Upper lobe of left lung (tissue), 4 donors: ENCODE results near the gene ATOX1.

Experiments
- CTCF ChIP-seq, 6 experiments: fragments of 450-650 bp in 4 of 6; fragments of 200-600 bp in 2 of 6; sonication (generic) in 2 of 6; IDR thresholded peaks; one replicate each; pipeline ENCODE4 v1.5.1; 2016 to 2019; ENCODE audit warnings: antibody characterized with exemption in 6 of 6
- EP300 ChIP-seq, 4 donors: sonication (generic); formaldehyde crosslinking; IDR thresholded peaks; one replicate each; pipeline ENCODE4 v1.5.1; 2017; ENCODE audit warnings: antibody characterized with exemption in 4 of 4, control low read depth in 2 of 4
- POLR2A ChIP-seq, 4 donors: fragments of 450-650 bp; IDR thresholded peaks; one replicate each; pipeline ENCODE4 v1.5.1; 2016 to 2017; ENCODE audit warnings: antibody characterized with exemption in 4 of 4, mild to moderate bottlenecking in 2 of 4
- POLR2AphosphoS5 ChIP-seq, 2 donors: sonication (generic); formaldehyde crosslinking; IDR thresholded peaks; one replicate each; pipeline ENCODE4 v1.5.1; 2017; ENCODE audit warnings: antibody characterized with exemption in 2 of 2

- TF ChIP-seq EP300 (IDR thresholded peaks at IDR 0.05) (no peak), CTCF (IDR thresholded peaks at IDR 0.05) (no peak), POLR2A (IDR thresholded peaks at IDR 0.05) (no peak), POLR2AphosphoS5 (IDR thresholded peaks at IDR 0.05) (no peak)
Measured at GRCh38 chr5:151766975-151767374, 8.5 kb upstream of the ATOX1 start.
